Sigmoid colon (tissue), 7 donors: ENCODE measurements around the gene GLP2R. TPM values are rescaled to one million over a fixed set of nuclear protein-coding genes. Genes with fewer than 3 reads are reported as not detected.
A peak's percentile ranks its signal among the peaks of the same experiment; 100 is the strongest.

Experiments
- DNase-seq: peaks from one replicate; pipeline ENCODE4 v3.0.0-alpha.2; 2019
- H3K27ac ChIP-seq, 4 donors: fragments of 200-600 bp; sonication (generic); one replicate each; pipeline ENCODE4 v1.5.1; 2016 to 2019; ENCODE audit warnings: mild to moderate bottlenecking in 1 of 4
- H3K27me3 ChIP-seq, 3 donors: fragments of 200-600 bp; sonication (generic); one replicate each; pipeline ENCODE4 v1.5.1; 2019; ENCODE audit warnings: mild to moderate bottlenecking in 1 of 3
- H3K36me3 ChIP-seq, 4 donors: fragments of 200-600 bp; sonication (generic); one replicate each; pipeline ENCODE4 v1.5.1; 2016 to 2019
- H3K4me1 ChIP-seq, 4 donors: fragments of 200-600 bp; sonication (generic); one replicate each; pipeline ENCODE4 v1.5.1; 2017 to 2019
- H3K4me3 ChIP-seq, 4 donors: fragments of 200-600 bp; sonication (generic); one replicate each; pipeline ENCODE4 v1.5.1; 2017 to 2019; ENCODE audit warnings: mild to moderate bottlenecking in 2 of 4, moderate library complexity in 1 of 4
- H3K9me3 ChIP-seq, 4 donors: fragments of 200-600 bp in 3 of 4; sonication (generic) in 3 of 4; one replicate each; pipeline versions ENCODE4 v1.5.1 to v1.6.1; 2013 to 2019
- CTCF ChIP-seq, 4 experiments: fragments of 450-650 bp in 3 of 4; fragments of 200-600 bp in 1 of 4; IDR thresholded peaks; one replicate each; pipeline ENCODE4 v1.5.1; 2016 to 2019; ENCODE audit warnings: antibody characterized with exemption in 4 of 4, mild to moderate bottlenecking in 3 of 4, moderate library complexity in 2 of 4
- EP300 ChIP-seq, 4 donors: sonication (generic); formaldehyde crosslinking; IDR thresholded peaks; one replicate each; pipeline ENCODE4 v1.6.1; 2017; ENCODE audit warnings: antibody characterized with exemption in 4 of 4
- POLR2A ChIP-seq, 2 donors: fragments of 450-650 bp; IDR thresholded peaks; one replicate each; pipeline ENCODE4 v1.6.1; 2016; ENCODE audit warnings: antibody characterized with exemption in 2 of 2, mild to moderate bottlenecking in 2 of 2, moderate library complexity in 2 of 2
- POLR2AphosphoS5 ChIP-seq, 4 donors: sonication (generic); formaldehyde crosslinking; IDR thresholded peaks; one replicate each; pipeline ENCODE4 v1.6.1; 2017; ENCODE audit warnings: antibody characterized with exemption in 4 of 4
- WGBS, 2 donors: extraction: QIAGEN DNeasy Blood & Tissue Kit; methylation state at CpG; one replicate each; pipeline ENCODE4 v1.1.7; 2013; 5-methylcytosine and 5-hydroxymethylcytosine counted together
- intact Hi-C: fragments of 100-400 bp; cut with DNase I; formaldehyde crosslinking; loops from one replicate; pipeline ENCODE4 v1.15.1; 2023
- polyA plus RNA-seq, 3 donors: library from polyadenylated mRNA; stranded (reverse); fragments of 200-250 nt; gene quantifications; one replicate each; pipeline ENCODE4 v1.2.3, GENCODE V29; 2013
- total RNA-seq, 4 donors: library from RNA; depleted of rRNA; stranded (reverse); fragments of >200 nt; gene quantifications; one replicate each; pipeline ENCODE4 v1.1.0, GENCODE V29; 2016
- donor health status: healthy with polysubstance abuse.
- donor health status: Bipolar disorder and iron deficiency.
- donor health status: healthy.

The GLP2R gene
- total and polyA plus RNA-seq, 7 donors = 0.89 to 56.2 (median 28.5) TPM

DNA sequence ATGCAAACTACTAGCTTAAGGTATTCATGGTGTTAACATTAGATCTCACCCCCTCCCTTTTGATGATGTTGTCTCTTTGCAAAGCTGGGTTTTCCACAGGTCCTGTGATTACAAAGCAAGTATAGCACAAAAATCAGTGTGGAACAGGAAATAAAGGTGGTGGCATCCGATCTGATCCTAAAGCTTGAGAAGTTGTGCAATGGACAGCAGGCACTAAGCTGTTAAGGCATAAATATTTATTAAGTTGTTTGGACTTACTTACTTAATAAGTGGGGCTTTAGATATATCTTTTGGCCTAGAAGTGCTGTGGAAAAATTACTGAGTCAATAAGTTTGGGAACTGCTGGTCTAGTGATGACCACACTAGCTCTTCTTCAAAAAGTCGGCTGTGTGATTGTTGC, 5.0 kb downstream of the GLP2R start:
- no peaks in the 10 kb centered on the region for H3K27me3 ChIP-seq
- peak overlapping the region in 3 of 4 donors; percentile 6 to 75 (median 69) for H3K27ac ChIP-seq
- peaks cover 0 to 51% (median 21%) of the 10 kb centered on the region in 4 donors for H3K4me1 ChIP-seq
- H3K4me3 ChIP-seq = no peak overlapping the region
- no peaks in the 10 kb centered on the region for H3K36me3 ChIP-seq
- H3K9me3 ChIP-seq = no peaks in the 10 kb centered on the region
- 64 to 76% methylated on average over 2 of the region's 2 CpGs for WGBS, 2 donors
- intact Hi-C loops = no loop called here
- no peak for DNase-seq
- no peak for TF ChIP-seq EP300 (IDR thresholded peaks at IDR 0.05)
- no peak for TF ChIP-seq POLR2AphosphoS5 (IDR thresholded peaks at IDR 0.05)
- TF ChIP-seq POLR2A (IDR thresholded peaks at IDR 0.05) = no peak
- no peak for TF ChIP-seq CTCF (IDR thresholded peaks at IDR 0.05)

- no peak for DNase-seq
- no peak overlapping the region for H3K4me3 ChIP-seq
- WGBS, 2 donors = 94% methylated on average over 4 of the region's 4 CpGs
- TF ChIP-seq EP300 (IDR thresholded peaks at IDR 0.05) (no peak), POLR2AphosphoS5 (IDR thresholded peaks at IDR 0.05) (no peak), POLR2A (IDR thresholded peaks at IDR 0.05) (no peak), CTCF (IDR thresholded peaks at IDR 0.05) (no peak)
- intact Hi-C loops = no loop called here
- no peaks in the 10 kb centered on the region for H3K36me3 ChIP-seq
- no peaks in the 10 kb centered on the region for H3K9me3 ChIP-seq
- no peaks in the 10 kb centered on the region for H3K27me3 ChIP-seq
- H3K4me1 ChIP-seq = peaks cover 0 to 47% (median 27%) of the 10 kb centered on the region in 4 donors
- no peak overlapping the region for H3K27ac ChIP-seq
These were observed 8.2 kb downstream of the GLP2R start for GRCh38 chr17:9833922-9834321.

DNA sequence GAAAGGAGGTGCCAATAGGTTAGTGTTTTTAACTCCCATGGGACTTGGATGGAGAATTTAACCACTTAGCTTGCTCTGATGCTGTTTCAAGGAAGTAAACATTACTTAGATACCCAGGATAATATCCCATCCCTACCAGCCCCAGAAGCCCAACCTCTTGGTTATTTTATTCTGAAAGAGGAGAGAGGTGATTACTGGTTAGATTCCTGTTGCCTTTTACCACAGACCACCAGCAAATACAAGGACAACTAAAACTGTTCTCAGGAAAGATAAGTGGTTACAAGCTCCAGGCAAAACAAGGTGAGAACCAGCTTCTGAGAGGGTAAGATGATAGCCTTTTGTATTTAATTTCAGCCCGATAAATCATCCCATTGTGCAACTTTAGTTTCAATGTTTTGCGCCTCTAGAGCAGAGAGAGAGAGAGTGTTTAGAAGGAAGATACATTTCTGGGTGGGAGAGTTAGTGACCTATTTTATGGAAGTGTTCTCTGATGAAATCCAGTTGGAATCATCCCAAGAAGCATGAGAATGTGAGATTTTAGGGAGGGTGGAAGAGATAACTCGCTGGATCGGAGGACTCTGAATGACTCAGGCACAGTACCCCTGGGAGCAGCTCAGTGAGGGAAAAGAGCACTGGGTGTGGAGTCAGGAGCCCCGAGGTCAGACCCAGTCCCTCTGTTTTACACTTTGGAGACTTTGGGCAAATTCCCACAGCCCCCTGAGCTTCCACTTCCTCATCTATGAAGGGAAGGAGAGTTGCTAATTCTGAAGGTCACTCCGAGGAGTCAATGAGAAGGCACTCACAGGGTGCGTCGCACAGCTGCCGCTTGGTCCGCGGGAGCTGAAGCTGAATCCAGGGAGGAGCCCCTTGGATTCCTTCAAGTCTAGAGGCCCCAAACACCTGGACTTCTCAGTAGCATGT, 12.1 kb downstream of the GLP2R start:
- Histone ChIP-seq H3K4me3 (peak overlapping the region in 1 of 4 donors; percentile 2), H3K4me1 (peaks cover 0 to 41% (median 37%) of the 10 kb centered on the region in 4 donors), H3K9me3 (no peaks in the 10 kb centered on the region), H3K27ac (peak overlapping the region; percentile 58 to 65 (median 64)), H3K36me3 (no peaks in the 10 kb centered on the region), H3K27me3 (no peaks in the 10 kb centered on the region)
- WGBS, 2 donors = 67 to 73% methylated on average over 11 of the region's 11 CpGs
- peak; percentile 87 for DNase-seq
- no peak for TF ChIP-seq EP300 (IDR thresholded peaks at IDR 0.05)
- peak; percentile 43 to 55 (median 48) for TF ChIP-seq POLR2AphosphoS5 (IDR thresholded peaks at IDR 0.05)
- TF ChIP-seq CTCF (IDR thresholded peaks at IDR 0.05) = no peak
- TF ChIP-seq POLR2A (IDR thresholded peaks at IDR 0.05) = no peak
- intact Hi-C loops = no loop called here

GRCh38 chr17:9839433-9839832, 13.7 kb downstream of the GLP2R start:
- peak overlapping the region in 1 of 4 donors; percentile 65 for H3K27ac ChIP-seq
- no peaks in the 10 kb centered on the region for H3K36me3 ChIP-seq
- intact Hi-C loops = no loop called here

More at GRCh38 chr17:9839433-9839832, 13.7 kb downstream of the GLP2R start:
- H3K9me3 ChIP-seq = no peaks in the 10 kb centered on the region
- DNase-seq = no peak
- peaks cover 0 to 56% (median 47%) of the 10 kb centered on the region in 4 donors for H3K4me1 ChIP-seq
- H3K27me3 ChIP-seq = no peaks in the 10 kb centered on the region
- no peak for TF ChIP-seq CTCF (IDR thresholded peaks at IDR 0.05)
- TF ChIP-seq POLR2AphosphoS5 (IDR thresholded peaks at IDR 0.05) = no peak
- TF ChIP-seq EP300 (IDR thresholded peaks at IDR 0.05) = no peak
- no peak for TF ChIP-seq POLR2A (IDR thresholded peaks at IDR 0.05)
- H3K4me3 ChIP-seq = no peak overlapping the region
- 53 to 55% methylated on average over 4 of the region's 4 CpGs for WGBS, 2 donors
